ENCODE results near the gene ABRACL. TPM values are rescaled to one million over a fixed set of nuclear protein-coding genes. Genes with fewer than 3 reads are reported as not detected.

The ABRACL gene
- total RNA-seq, 2 donors from 2014 or later, result 8.0 to 10.2 TPM

GRCh38 chr6:139064981-139065665, 36.6 kb downstream of the ABRACL start:
- H3K4me3 ChIP-seq, result no peak overlapping the region
- no peaks in the 10 kb centered on the region for H3K36me3 ChIP-seq
- no peak for DNase-seq (ENCODE audit: low spot score)
- no peaks in the 10 kb centered on the region for H3K4me1 ChIP-seq
- no peak overlapping the region for H3K27ac ChIP-seq
- H3K9me3 ChIP-seq, result no peaks in the 10 kb centered on the region
- no peaks in the 10 kb centered on the region for H3K27me3 ChIP-seq
- TF ChIP-seq CTCF (IDR thresholded peaks at IDR 0.05), result no peak

- Histone ChIP-seq H3K27ac (no peak overlapping the region), H3K4me3 (no peak overlapping the region), H3K4me1 (no peaks in the 10 kb centered on the region), H3K9me3 (no peaks in the 10 kb centered on the region), H3K36me3 (no peaks in the 10 kb centered on the region), H3K27me3 (no peaks in the 10 kb centered on the region)
- TF ChIP-seq CTCF (IDR thresholded peaks at IDR 0.05), result no peak
- no peak for DNase-seq (ENCODE audit: low spot score)
These were observed 37.5 kb downstream of the ABRACL start for GRCh38 chr6:139066080-139066479.

GRCh38 chr6:139068846-139069245, 40.3 kb downstream of the ABRACL start:
- no peak for DNase-seq (ENCODE audit: low spot score)
- Histone ChIP-seq H3K4me3 (no peak overlapping the region), H3K27me3 (no peaks in the 10 kb centered on the region), H3K4me1 (no peaks in the 10 kb centered on the region), H3K36me3 (no peaks in the 10 kb centered on the region), H3K27ac (no peak overlapping the region), H3K9me3 (no peaks in the 10 kb centered on the region)
- no peak for TF ChIP-seq CTCF (IDR thresholded peaks at IDR 0.05)

- no peak for TF ChIP-seq CTCF (IDR thresholded peaks at IDR 0.05)
- Histone ChIP-seq H3K27ac (no peak overlapping the region), H3K9me3 (no peaks in the 10 kb centered on the region), H3K4me3 (no peak overlapping the region), H3K27me3 (no peaks in the 10 kb centered on the region), H3K36me3 (no peaks in the 10 kb centered on the region), H3K4me1 (no peaks in the 10 kb centered on the region)
- DNase-seq (ENCODE audit: low spot score), result no peak
These were observed 44.6 kb downstream of the ABRACL start for GRCh38 chr6:139073118-139073517.

GRCh38 chr6:139079018-139079417, 50.5 kb downstream of the ABRACL start:
- no peak for DNase-seq (ENCODE audit: low spot score)
- TF ChIP-seq CTCF (IDR thresholded peaks at IDR 0.05), result no peak
- H3K36me3 ChIP-seq, result no peaks in the 10 kb centered on the region
- H3K27ac ChIP-seq, result no peak overlapping the region
- H3K4me3 ChIP-seq, result no peak overlapping the region
- no peaks in the 10 kb centered on the region for H3K9me3 ChIP-seq
- peaks cover 0 to 9% of the 10 kb centered on the region in 2 donors for H3K4me1 ChIP-seq
- no peaks in the 10 kb centered on the region for H3K27me3 ChIP-seq
